Measurements from ENCODE around the gene CLEC2D. TPM values are rescaled to one million over a fixed set of nuclear protein-coding genes. Genes with fewer than 3 reads are reported as not detected.
"Not testable (repeated sequence)": the region's sequence is repeated elsewhere in the genome, so short reads cannot be mapped to it uniquely, and the experiment has no call there.

CLEC2D gene
- total and polyA plus RNA-seq, 12 donors = 0.75 to 12.4 (median 3.3) TPM

DNA sequence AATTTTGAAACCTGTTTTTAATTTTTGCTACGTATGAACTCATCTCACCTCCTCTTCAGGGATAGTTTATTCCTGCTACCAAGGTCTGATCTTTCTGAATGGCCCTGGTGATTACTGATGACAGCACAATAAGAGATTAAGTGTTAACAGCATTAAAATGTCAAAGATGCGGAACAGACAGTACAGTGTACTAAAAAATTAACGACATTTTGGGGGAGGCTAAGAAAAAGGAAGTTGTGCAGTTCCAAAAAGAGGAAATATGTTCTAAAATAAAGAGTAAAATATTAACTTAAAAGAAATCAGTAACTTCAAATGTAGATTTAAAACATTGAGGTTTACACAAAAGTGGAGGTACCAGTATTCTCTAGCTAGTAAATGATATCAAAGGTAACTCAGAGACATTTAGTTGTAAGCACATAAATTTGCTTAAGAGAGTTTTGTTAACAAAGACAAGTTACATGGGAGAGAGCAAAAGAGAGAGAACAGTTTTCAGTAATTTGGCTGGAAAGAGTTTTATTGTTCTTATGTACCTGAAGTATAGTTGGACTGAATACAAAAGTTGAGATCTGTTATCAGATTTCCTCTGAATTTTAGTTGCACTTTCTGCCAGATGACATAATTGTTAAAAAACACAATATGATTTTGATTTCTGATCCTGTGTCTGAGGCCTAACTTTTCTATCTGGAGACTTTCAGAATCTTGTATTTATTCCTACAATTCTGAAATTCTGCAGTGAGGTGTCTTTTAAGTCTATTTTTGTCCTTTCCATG lies 67.6 kb downstream of the CLEC2D start:
- intact Hi-C loops (cut with DNase I) = no loop called here
- DNase-seq = no peak
- H3K36me3 ChIP-seq (replicated peaks in 1 of 2) = no peaks in the 10 kb centered on the region
- H3K4me1 ChIP-seq (replicated peaks in 1 of 2) = peaks cover 0 to 5% of the 10 kb centered on the region in 2 donors
- peak overlapping the region in 2 of 5 donors; percentile 38 to 51 for H3K27ac ChIP-seq
- TF ChIP-seq POLR2A (IDR thresholded peaks at IDR 0.05) = no peak
- TF ChIP-seq, protein P1, sequence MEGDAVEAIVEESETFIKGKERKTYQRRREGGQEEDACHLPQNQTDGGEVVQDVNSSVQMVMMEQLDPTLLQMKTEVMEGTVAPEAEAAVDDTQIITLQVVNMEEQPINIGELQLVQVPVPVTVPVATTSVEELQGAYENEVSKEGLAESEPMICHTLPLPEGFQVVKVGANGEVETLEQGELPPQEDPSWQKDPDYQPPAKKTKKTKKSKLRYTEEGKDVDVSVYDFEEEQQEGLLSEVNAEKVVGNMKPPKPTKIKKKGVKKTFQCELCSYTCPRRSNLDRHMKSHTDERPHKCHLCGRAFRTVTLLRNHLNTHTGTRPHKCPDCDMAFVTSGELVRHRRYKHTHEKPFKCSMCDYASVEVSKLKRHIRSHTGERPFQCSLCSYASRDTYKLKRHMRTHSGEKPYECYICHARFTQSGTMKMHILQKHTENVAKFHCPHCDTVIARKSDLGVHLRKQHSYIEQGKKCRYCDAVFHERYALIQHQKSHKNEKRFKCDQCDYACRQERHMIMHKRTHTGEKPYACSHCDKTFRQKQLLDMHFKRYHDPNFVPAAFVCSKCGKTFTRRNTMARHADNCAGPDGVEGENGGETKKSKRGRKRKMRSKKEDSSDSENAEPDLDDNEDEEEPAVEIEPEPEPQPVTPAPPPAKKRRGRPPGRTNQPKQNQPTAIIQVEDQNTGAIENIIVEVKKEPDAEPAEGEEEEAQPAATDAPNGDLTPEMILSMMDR (IDR thresholded peaks at IDR 0.05) = no peak
- H3K9me3 ChIP-seq (replicated peaks in 1 of 3) = no peaks in the 10 kb centered on the region
- no peak overlapping the region for H3K4me3 ChIP-seq
- H3K27me3 ChIP-seq = no peaks in the 10 kb centered on the region
- WGBS, 4 donors = 37 to 45% (median 42%) methylated on average over 3 of the region's 3 CpGs

DNA sequence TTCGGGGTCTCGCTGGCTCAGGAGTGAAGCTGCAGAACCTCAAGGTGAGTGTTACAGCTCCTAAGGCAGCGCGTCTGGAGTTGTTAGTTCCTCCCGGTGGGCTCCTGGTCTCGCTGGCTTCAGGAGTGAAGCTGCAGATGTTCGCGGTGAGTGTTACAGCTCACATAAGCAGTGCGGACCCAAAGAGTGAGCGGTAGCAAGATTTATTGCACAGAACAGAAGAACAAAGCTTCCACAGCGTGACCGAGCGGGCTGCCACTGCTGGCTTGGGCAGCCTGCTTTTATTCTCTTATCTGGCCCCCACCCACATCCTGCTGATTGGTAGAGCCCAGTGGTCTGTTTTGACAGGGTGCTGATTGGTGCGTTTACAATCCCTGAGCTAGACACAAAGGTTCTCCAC lies 69.4 kb downstream of the CLEC2D start:
- intact Hi-C loops (cut with DNase I); DNase-seq; H3K4me3 ChIP-seq; H3K27ac ChIP-seq; H3K27me3 ChIP-seq; H3K36me3 ChIP-seq (replicated peaks in 1 of 2); H3K9me3 ChIP-seq (replicated peaks in 1 of 3); H3K4me1 ChIP-seq (replicated peaks in 1 of 2): not testable (repeated sequence)
- WGBS, 4 donors = 84 to 95% (median 87%) methylated on average over 4 to 14 of the region's 14 CpGs

DNA sequence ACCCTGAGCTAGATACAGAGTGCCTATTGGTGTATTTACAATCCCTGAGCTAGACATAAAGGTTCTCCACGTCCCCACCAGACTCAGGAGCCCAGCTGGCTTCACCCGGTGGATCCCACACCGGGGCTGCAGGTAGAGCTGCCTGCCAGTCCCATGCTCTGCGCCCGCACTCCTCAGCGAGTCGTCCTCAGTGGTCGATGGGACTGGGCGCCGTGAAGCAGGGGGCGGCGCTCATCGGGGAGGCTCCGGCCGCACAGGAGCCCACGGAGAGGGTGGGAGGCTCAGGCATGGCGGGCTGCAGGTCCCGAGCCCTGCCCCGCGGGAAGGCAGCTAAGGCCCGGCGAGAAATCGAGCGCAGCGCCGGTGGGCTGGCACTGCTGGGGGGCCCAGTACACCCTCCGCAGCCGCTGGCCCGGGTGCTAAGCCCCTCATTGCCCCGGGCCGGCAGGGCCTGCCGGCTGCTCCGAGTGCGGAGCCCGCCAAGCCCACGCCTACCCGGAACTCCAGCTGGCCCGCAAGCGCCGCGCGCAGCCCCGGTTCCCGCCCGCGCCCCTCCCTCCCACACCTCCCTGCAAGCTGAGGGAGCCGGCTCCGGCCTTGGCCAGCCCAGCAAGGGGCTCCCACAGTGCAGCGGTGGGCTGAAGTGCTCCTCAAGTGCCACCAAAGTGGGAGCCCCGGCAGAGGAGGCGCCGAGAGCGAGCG lies 70.0 kb downstream of the CLEC2D start:
- not testable (repeated sequence) for H3K27ac ChIP-seq; H3K36me3 ChIP-seq (replicated peaks in 1 of 2); H3K9me3 ChIP-seq (replicated peaks in 1 of 3); H3K27me3 ChIP-seq; H3K4me1 ChIP-seq (replicated peaks in 1 of 2)
- WGBS, 4 donors = 73 to 97% (median 80%) methylated on average over 5 to 54 of the region's 54 CpGs
- peak in 1 of 7 donors; percentile 59 for DNase-seq
- peak overlapping the region in 1 of 4 donors; percentile 16 for H3K4me3 ChIP-seq
- intact Hi-C loops (cut with DNase I) = loop anchor here in 1 of 2 donors (10.0 kb wide), 1 partner anchor 395 kb away; the partner anchor contains the start of gene CLEC7A

DNA sequence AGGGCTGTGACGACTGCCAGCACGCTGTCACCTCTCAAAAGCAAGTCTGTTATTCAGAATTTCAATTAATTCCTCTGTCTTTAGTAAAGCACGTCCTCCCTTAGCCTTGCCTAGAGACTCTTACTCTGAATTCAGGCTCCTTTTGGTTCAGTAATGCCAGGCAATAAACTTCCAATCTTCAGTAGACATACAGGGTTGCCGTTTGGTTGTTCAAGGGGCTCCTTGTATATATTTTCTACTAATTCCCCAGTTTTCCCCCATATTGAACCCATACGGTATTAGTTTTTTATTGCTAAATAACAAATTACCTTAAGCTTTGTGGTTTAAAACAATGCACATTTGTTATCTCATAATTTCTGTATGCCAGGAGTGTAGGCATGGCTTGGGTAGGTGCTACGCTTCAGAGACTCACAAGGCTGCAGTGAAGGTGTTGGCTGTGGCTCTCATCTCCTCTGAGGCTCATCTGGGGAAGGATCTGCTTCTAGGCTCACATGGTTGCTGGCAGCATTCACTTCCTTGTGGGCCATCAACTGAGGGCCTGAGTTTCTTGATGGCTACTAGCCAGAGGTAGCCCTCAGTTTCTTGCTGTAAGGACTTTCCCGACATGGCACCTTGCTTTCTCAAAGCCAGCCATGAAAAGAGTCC lies 70.7 kb downstream of the CLEC2D start:
- Histone ChIP-seq H3K4me1 (replicated peaks in 1 of 2) (peaks cover 0 to 5% of the 10 kb centered on the region in 2 donors), H3K36me3 (replicated peaks in 1 of 2) (no peaks in the 10 kb centered on the region), H3K9me3 (replicated peaks in 1 of 3) (no peaks in the 10 kb centered on the region), H3K27ac (no peak overlapping the region), H3K27me3 (peaks cover 4% of the 10 kb centered on the region), H3K4me3 (peak overlapping the region in 1 of 4 donors; percentile 16)
- intact Hi-C loops (cut with DNase I) = loop anchor here in 1 of 2 donors (10.0 kb wide), 1 partner anchor 395 kb away; the partner anchor contains the start of gene CLEC7A
- TF ChIP-seq, protein P1 (IDR thresholded peaks at IDR 0.05) = no peak
- TF ChIP-seq POLR2A (IDR thresholded peaks at IDR 0.05) = no peak
- no peak for DNase-seq
- 74 to 79% (median 76%) methylated on average over 7 of the region's 7 CpGs for WGBS, 4 donors

DNA sequence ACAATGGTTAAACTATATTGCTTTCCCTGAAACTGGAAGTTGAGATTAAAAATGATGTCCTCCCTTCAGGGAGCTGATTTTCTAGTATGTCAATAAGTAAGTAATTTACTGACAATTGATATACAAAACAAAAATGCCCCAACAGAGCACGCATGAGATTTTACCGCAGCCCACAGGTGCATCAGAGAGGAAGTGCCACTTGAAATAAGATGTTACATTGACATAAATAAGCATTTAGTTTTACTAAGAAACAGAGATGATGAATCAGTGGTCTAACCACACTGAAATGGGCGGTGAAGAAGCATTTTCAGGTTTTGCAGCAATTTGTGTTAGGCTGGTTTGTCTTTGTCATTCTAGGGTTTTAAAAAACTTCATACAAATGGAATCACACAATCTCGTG lies 72.2 kb downstream of the CLEC2D start:
- TF ChIP-seq, protein P1 (IDR thresholded peaks at IDR 0.05) = no peak
- no peak for TF ChIP-seq POLR2A (IDR thresholded peaks at IDR 0.05)
- no peak for DNase-seq
- Histone ChIP-seq H3K4me1 (replicated peaks in 1 of 2) (no peaks in the 10 kb centered on the region), H3K27ac (no peak overlapping the region), H3K9me3 (replicated peaks in 1 of 3) (no peaks in the 10 kb centered on the region), H3K4me3 (no peak overlapping the region), H3K27me3 (peaks cover 4% of the 10 kb centered on the region), H3K36me3 (replicated peaks in 1 of 2) (no peaks in the 10 kb centered on the region)
- intact Hi-C loops (cut with DNase I) = loop anchor here in 1 of 2 donors (10.0 kb wide), 1 partner anchor 393 kb away; the partner anchor contains the start of gene CLEC7A
- 67 to 80% (median 78%) methylated on average over 4 of the region's 4 CpGs for WGBS, 4 donors

Data from adrenal gland (tissue), 12 donors.